DMS 273 (cell line): ENCODE results near the gene SNAP29.
"Not testable (repeated sequence)": the region's sequence is repeated elsewhere in the genome, so short reads cannot be mapped to it uniquely, and the experiment has no call there.

ENCODE experiments used
- DNase-seq: peaks from one replicate; lab custom pipeline; 2025; ENCODE audit not compliant: unreplicated experiment; lab: John Stamatoyannopoulos, UW

Gene SNAP29

GRCh38 chr22:20866736-20867135, 7.9 kb downstream of the SNAP29 start:
- no peak for DNase-seq

GRCh38 chr22:20867179-20868024, 8.6 kb downstream of the SNAP29 start:
- DNase-seq = no peak

GRCh38 chr22:20868025-20868962, 9.5 kb downstream of the SNAP29 start:
- no peak for DNase-seq

GRCh38 chr22:20869234-20869633, 10.4 kb downstream of the SNAP29 start:
- DNase-seq = no peak

GRCh38 chr22:20873214-20873613, 14.4 kb downstream of the SNAP29 start:
- no peak for DNase-seq

DNA sequence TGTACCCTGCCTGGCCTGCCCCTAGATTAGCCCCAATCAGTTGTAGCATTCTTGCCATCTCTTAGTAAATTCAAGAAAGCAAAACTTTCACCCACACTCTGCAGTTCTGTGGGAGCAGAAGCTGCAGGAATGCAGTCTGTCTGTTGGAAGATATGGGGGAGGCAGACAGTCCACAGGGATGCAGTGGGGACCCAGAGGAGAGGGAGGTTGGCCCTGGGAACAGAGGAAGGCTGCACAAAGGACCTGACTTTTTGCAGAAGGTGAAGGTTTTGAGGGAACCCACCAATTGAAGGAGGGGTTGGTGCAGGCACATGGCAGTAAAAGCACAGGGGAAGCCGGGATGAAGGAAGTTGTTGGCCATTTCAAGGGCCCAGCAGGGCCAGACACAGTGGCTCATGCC, 16.5 kb downstream of the SNAP29 start:
- no peak for DNase-seq

DNA sequence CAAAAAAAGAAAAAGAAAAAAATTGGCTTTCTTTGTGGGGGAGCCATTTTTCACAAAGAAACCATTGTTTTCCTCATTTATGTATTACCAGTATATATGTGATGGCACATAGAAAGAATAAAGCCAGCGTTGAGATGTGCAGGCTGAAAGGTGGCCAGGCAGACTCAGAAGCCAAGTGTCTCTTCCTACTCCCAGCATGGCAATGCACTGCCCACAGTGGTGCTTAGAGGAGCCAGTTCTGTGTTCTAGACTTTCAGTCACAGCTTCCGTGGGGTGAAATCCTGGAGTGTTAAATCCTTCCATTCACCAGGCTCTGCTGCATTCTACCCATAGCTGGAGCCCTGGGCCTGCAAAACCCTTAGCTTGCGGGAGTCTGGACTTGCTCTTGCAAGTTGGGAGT, 18.9 kb downstream of the SNAP29 start:
- DNase-seq = no peak

DNA sequence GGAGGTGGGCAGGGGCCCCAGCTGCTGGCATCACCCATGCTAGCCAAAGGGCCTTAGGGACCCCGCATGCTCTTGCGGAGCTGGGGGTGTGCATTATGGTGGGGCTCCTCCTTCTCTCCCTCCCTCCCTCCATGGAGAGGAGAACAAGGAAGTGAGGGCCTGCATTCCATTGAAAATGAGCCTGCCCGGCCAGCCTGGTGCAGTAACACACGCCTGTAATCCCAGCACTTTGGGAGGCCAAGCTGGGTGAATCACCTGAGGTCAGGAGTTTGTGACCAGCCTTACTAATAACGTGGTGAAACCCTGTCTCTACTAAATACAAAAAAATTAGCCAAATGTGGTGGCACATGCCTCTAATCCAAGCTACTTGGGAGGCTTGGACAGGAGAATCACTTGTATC, 22.4 kb downstream of the SNAP29 start:
- no peak for DNase-seq

DNA sequence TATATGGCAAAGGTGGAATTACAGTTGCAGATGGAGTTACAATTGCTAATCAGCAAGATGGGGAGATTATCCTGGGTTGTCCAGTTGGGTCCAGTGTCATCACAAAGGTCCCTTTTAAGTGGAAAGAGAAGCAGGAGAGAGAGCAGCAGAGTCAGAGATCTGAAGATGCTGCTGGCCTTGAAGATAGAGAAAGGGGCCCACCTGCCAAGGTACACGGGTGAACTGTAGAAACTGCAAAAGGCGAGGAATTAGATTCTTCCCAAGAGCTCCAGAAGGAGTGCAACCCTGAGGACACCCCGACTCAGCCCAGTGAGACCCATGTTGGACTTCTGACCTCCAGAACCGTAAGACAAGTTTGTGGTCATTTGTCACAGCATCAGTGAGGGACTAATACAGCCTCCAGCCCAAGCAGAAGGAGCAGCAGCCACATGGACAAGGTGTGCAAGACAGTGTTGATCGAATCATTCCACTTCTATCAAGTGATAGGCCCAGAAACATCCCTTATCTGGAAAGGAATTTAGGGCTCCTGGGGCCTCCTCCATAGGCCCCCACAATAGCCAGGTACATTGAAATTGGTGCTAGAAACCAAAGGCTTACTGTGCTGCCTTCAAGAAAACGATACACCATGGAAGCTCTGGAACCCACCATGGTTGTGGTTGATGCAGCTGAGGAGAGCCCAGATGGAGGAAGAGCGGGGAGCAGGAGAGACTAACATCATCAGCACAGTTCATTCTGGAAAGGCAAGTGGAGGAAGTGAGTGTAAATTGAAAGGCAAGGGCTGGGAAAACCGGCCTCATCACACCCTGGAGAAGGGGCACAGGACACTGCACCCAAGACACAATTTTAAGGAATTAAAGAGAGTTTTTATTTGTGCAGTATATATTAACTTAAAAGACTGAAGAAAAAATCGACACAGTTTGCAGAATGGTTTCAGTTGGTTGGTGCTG, 23.3 kb downstream of the SNAP29 start:
- no peak for DNase-seq

GRCh38 chr22:20882855-20883254, 24.0 kb downstream of the SNAP29 start:
- no peak for DNase-seq

DNA sequence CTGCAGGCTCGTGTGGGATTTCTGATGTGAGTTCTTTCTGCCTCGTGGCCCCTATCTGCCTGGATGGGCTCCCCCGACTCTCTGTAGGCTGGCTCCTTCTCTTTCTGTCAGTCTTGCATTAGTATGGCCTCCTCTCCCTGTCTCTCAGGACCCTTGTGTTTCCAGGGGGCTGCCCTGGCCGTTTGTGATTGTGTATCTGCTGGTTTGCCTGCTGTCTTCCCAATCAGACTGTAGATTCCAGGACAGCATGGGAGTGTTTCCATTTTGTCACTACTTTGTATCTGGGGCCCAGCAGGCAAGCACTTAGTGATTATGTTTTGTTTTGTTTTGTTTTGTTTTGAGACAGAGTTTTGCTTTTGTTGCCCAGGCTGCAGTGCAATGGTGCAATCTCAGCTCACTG, 25.6 kb downstream of the SNAP29 start:
- no peak for DNase-seq

DNA sequence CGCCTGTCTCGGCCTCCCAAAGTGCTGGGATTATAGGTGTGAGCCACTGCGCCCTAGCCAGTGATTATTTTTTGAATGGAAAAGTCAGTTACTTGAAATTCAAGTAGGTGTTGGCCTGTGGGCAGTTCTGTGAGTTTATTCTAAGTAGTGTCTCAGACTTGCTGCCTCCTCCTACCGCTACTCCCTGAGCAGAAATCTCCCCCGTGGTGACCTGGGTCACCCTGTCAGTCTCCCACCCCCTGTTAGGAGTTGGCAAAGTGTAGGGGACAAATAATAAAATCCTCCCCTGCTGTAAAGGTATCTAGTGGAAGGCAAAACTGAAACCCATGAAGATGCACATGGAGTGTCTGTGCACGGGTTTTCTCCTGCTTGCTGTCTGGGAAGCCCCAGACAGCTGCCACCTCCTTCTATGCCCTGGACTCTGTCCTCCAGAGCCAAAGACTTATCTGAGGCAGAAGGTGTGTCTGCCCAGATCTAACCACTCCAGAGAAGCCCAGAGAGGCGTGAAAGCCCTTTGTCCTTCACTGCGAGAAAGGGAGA, 26.3 kb downstream of the SNAP29 start:
- DNase-seq = no peak

- DNase-seq = peak; percentile 83
These were observed 26.9 kb downstream of the SNAP29 start for GRCh38 chr22:20885557-20886323.

- no peak for DNase-seq
These were observed 28.6 kb downstream of the SNAP29 start for GRCh38 chr22:20887375-20887774.

GRCh38 chr22:20889025-20889704, 30.4 kb downstream of the SNAP29 start:
- DNase-seq = no peak

GRCh38 chr22:20889904-20890540, 31.2 kb downstream of the SNAP29 start:
- DNase-seq = no peak

GRCh38 chr22:20890975-20891374, 32.2 kb downstream of the SNAP29 start:
- no peak for DNase-seq

DNA sequence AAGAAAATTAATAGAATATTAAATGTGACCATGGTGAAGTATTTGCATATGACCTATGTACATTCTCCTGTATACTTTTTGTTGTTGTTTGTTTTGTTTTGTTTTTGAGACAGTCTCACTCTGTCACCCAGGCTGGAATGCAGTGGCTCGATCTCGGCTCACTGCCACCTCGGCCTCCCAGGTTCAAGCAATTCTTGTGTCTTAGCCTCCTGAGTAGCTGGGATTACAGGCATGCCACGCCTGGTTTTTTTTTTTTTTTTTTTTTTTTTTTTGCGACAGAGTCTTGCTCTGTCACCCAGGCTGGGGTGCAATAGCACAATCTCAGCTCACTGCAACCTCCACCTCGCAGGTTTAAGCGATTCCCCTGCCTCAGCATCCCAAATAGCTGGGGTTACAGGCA, 38.9 kb downstream of the SNAP29 start:
- not testable (repeated sequence) for DNase-seq
